GM18498 (cell line): Measurements from ENCODE around the gene GFOD2.
"Not testable (repeated sequence)": the region's sequence is repeated elsewhere in the genome, so short reads cannot be mapped to it uniquely, and the experiment has no call there.

Experiments
- ATAC-seq: cut with Tn5 transposase; IDR thresholded peaks from one replicate; pipeline ENCODE4 v1.9.1; 2021; ENCODE audit warnings: mild to moderate bottlenecking, moderate library complexity; ENCODE audit not compliant: unreplicated experiment

The GFOD2 gene, protein sequence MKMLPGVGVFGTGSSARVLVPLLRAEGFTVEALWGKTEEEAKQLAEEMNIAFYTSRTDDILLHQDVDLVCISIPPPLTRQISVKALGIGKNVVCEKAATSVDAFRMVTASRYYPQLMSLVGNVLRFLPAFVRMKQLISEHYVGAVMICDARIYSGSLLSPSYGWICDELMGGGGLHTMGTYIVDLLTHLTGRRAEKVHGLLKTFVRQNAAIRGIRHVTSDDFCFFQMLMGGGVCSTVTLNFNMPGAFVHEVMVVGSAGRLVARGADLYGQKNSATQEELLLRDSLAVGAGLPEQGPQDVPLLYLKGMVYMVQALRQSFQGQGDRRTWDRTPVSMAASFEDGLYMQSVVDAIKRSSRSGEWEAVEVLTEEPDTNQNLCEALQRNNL

DNA sequence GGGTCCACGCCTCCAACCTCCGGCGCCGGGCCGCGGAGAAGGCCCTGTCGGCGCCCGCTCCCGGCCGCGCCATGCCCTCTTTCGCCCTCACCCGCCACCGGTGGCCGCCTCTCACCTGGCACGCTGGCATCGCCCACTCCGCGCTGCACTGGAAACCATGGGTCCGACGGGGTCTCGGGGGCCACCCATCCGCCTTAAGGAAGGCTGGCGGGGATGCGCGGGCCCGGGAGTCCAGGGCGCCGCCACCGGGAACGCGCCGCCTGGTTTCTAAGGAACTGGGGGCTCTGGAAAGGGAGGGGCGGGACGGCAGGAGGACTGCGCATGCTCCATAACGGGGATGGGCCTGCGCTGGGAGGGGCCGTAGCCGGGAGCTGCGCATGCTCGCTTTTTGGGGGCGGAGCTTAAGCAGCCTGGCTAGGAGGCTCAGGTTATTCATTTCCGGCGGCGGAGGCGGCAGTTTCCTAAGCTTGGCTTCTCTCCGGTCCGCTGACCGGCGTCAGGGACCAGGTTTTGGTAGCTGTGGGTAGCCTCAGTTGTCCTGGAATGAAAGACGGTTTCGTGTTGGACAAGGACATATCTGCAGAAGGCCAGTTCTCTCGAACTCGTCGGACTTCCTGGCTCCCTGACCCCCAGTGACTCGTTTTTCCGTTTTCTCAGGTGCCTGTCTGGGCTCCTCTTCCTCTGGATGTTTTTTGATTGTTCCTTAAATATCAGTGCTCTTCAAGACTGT is at the start of gene GFOD2:
GFOD2 (minus strand) TSS at position 269 of the 730 bp plus-strand sequence. CDS start 33,601 bp downstream, outside the sequence.
- peak; percentile 84 for ATAC-seq

GRCh38 chr16:67767953-67768352 is 48.8 kb upstream of the GFOD2 start:
- no peak for ATAC-seq

DNA sequence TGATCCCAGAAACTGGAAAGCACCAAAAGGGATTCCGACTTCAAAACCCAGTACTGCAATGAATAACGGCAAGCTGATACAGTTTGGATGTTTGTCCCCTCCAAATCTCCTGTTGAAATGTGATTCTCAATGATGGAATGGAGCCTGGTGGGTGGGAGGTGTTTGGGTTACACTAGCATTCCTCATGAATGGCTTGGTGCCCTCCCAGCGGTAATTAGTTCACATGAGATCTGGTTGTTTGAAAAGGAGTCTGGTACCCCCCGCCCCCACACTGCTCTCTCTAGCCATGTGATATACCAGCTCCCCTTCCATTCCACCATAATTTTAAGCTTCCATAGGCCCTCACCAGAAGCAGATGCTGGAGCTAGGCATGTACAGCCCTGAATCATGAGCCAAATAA is 47.2 kb upstream of the GFOD2 start:
- no peak for ATAC-seq

DNA sequence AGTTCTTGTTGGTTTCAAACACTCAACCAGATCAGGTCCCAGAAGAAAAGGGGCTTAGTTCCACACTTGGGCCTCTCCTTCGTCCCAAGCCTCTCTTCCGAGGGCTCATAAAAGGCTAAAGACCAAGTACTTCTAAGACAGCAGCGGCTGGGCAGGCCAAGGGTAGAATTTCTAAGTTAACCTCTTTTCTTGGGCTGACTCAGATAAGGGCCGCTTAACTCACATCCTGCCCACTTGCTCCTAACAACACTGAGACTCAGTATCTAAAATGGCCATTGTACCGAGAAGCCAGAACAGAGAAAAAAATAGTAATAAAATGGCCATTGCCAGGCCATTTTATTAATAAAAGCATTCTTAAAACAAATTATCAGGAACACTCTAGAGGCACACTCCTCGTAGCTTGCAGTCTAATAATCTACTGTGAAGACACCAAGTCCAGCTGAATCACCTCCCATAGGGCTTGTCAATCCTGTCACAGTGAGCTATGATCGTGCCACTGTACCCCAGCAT is 45.1 kb upstream of the GFOD2 start:
- no peak for ATAC-seq

GRCh38 chr16:67763066-67763465 is 44.0 kb upstream of the GFOD2 start:
- no peak for ATAC-seq

GRCh38 chr16:67762385-67762784 is 43.3 kb upstream of the GFOD2 start:
- ATAC-seq = no peak

- no peak for ATAC-seq
Measured at GRCh38 chr16:67761924-67762323, 42.8 kb upstream of the GFOD2 start.

DNA sequence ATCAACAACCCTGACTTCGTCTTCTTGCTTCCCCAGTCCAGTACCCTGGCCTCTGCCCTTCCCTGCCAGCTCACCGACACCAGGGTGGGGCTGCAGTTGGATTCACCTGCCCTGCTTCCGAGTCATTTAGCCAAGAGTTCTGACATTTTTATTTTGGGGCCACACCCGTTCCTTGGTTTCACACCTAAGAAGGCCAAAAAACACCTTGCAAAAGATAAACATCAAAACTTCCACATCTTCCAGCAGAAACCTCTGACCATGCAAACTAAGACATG is 41.8 kb upstream of the GFOD2 start:
- ATAC-seq = no peak

DNA sequence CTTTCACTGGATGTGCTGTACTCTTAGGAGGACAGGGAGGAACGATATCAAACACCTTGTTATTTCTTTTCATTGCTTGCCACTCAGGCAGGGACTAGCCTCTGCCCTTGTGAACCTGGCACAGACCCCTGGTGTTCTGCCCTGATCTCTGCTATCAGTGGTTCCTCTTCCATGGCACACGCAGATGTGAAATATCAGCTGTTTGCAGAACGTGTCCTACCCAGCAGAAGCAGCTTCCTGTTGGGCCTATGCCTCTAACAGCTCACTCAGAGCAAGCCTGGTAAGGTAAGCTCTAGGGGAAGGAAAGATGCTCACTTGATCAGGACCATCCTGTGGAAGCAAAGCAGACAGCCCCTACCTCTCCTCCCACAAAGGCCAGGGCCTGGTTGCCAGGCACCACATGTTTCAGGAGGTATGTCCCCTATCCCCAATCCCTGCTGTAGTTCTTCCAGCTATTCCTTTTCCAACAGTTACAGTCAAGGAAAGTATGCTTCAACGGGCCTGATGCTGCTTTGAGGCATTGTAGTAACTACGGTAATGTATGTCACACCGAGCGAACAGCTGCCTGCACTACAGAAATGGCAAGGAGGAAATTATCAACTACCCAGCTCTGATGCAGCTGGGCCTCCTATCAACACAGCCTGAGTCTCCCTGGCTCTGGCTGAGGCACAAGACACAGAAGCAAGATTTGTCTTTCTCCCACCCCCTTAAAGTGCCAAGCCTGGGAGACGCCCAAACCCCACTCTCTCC is 41.3 kb upstream of the GFOD2 start:
- no peak for ATAC-seq

DNA sequence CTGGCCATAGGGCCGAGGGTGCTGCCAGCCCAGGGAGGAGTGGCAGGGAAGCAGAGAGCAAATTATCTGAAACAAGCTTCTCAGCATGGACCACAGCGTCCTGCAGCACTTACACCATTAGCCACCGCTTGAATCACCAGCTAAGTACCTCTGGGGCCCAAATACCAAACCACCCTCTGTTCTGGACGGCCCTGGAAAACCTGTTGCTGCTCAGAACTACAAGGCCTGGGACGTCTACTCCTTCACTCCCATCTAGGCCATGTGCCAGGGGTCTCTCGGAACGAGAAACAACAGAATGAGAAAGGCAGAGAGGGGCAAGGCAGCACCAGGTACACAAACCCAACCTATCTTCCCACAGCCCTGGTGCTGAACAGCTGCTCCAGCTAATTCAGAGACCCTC is 39.9 kb upstream of the GFOD2 start:
- no peak for ATAC-seq

- no peak for ATAC-seq
Measured at GRCh38 chr16:67758006-67758405, 38.9 kb upstream of the GFOD2 start.

DNA sequence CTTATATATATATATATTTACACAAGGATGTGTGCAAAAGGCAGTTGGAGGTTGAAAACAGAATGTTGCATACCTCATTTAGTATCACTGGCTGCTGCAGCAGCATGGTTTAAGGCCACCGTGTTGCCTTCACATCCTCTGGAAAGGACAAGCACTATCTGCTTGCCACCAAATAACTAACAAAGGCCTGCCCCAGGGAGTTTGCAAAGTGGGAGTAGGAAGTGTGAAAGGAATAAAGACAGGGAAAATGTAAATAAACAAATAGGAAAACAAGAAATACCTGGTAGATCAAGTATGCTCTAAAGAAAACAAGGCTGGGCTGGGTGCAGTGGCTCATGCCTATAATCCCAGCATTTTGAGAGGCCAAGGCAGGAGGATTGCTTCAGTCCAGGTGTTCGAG is 33.5 kb upstream of the GFOD2 start:
- no peak for ATAC-seq

- not testable (repeated sequence) for ATAC-seq
Measured at GRCh38 chr16:67751331-67751730, 32.2 kb upstream of the GFOD2 start.

- peak; percentile 86 for ATAC-seq
Measured at GRCh38 chr16:67750466-67750865, 31.4 kb upstream of the GFOD2 start.

DNA sequence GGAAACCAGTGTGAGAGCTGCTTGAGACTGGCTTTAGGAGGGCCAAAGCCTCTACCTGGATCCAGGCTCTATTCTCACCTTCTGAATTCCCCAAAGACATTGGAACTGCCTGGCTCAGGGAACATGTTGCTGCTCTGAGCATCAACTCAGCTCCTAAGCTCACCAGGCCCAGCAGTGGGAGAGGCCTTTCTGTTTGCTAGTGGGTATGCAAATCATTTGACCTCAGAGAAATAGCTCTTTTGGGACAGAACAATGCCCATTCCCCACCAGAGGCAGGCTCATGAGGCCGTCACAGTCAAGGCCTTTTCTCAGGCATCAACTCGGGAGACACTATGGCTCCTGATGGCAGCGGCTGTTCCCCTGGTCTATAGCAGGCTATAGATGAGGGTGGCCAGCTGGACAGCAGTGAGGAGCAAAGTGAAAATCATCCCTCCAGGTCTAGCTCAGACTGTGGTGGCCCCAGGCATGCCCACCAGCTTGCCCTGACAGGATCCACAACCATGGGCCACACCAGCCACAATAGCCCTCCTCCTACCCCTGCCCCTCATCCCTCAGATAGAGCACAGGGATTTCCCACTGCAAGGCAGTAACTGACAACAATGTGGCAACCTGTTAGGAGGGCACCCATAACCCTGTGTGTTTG is 30.4 kb upstream of the GFOD2 start:
- ATAC-seq = no peak

DNA sequence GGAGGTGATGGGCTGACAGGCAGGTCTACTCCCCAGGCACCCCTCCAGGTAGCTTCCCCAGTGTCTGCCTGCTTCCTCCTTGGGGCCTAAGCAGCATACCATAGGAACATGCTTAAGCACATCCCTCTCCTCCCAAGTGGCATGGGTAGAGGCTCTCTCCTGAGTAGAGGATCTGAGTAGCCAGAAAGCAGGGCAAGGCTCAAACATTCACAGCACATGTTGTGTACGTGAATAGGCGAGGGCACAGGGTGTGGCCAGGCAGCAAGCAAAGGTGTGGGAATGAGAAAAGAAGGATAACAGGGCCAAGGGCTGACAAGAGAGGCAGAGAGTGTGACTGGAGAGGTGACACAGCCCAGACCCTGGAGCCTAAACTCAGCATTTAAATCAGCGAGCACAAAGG is 29.7 kb upstream of the GFOD2 start:
- ATAC-seq = no peak

GRCh38 chr16:67746846-67747245 is 27.7 kb upstream of the GFOD2 start:
- ATAC-seq = no peak

DNA sequence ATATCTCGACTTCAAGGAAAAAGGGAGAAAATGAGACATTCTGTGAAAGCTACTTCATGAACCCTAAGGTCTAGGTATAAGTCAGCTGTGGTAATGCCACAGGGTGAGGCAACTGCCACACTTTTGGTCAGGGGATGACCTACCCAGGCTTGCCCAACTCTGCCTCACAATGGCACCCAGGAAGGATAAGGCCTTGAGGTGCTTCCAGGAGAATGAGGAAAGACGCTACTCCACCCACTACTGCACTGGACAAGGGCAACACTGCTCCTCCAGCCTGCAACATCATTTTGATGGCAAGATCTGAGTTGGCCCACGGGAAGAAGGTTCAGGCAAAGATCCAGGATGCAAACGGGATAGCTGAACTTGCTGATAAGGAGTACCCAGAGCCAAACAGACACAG is 22.0 kb upstream of the GFOD2 start:
- no peak for ATAC-seq

DNA sequence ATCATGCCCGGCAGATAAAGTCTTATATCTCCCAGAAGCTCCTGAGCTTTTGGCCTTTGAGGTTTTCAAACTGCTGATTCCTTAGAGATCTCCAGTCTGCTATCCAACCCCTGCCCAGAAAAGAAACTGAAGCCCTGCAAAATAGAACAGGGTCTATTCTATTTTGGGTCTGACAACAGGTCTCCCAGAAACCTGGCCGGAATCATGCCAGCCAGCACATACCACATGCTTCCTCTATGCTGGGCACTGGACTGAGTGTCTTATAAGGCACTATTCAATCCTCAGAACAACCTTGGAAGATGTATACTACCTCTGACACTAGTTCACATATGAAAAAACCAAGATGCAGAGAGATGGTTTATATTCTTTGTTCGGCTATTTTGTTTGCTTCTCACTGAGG is 21.3 kb upstream of the GFOD2 start:
- ATAC-seq = no peak

DNA sequence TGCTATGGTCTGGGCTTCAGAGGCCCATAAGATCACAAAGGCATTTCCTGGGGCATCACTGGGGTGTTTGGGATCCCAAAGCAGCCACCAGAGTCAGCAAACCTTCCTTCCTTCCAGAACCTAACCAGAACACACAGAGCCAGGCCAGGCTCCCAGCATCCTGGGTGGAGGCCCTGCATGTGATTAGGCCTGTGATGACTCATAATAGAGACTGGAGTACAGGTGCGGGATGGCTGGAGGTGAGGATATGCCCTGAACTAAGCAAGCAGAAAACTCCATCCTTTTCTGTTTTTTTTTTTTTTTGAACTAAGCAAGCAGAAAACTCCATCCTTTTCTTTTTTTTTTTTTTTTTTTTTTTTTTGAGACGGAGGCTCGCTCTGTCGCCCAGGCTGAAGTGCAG is 17.7 kb upstream of the GFOD2 start:
- ATAC-seq = no peak

DNA sequence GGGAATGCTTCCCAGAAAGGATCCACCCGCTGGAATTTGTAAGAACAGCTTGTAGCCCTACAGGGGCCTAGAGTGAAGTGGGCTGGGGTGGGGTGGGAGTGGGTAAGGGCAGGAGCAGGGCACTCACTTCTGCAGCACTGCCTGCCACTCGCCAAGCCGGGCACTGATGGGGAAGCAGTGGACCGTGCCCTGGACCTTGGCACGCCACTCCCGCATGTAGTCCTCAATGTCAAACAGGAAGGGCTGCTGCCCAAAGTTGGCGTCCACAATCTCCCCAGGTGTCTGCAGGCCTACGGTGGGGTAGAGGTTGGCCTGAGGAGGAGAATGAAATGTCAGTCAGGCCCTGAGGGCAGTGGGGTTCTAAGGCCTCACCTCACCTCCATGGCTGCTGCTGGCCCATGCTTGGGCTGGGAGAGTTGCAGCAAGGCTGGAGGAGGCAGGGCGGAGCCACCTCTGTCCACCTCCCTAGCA is 15.7 kb upstream of the GFOD2 start:
- ATAC-seq = no peak
